Fibroblast of pulmonary artery (primary cell): ENCODE measurements around the gene UBE2U.

ENCODE experiments used
- DNase-seq: peaks from one replicate; pipeline ENCODE4 v3.0.0-alpha.2; 2010; ENCODE audit warnings: low read depth
- H3K4me3 ChIP-seq: replicated peaks from 2 replicates; pipeline ENCODE4 v1.5.1; 2011; ENCODE audit warnings: low read depth, mild to moderate bottlenecking, control low read depth, low read length, moderate library complexity
- TF ChIP-seq, protein P1 (sequence below): IDR thresholded peaks from 2 replicates; pipeline ENCODE4 v1.5.1; 2011; ENCODE audit warnings: mild to moderate bottlenecking, control low read depth, low read length, inconsistent platforms; ENCODE audit errors: missing control alignments

Gene UBE2U

GRCh38 chr1:64176659-64177058 lies 26.8 kb upstream of the UBE2U start:
- TF ChIP-seq, protein P1, sequence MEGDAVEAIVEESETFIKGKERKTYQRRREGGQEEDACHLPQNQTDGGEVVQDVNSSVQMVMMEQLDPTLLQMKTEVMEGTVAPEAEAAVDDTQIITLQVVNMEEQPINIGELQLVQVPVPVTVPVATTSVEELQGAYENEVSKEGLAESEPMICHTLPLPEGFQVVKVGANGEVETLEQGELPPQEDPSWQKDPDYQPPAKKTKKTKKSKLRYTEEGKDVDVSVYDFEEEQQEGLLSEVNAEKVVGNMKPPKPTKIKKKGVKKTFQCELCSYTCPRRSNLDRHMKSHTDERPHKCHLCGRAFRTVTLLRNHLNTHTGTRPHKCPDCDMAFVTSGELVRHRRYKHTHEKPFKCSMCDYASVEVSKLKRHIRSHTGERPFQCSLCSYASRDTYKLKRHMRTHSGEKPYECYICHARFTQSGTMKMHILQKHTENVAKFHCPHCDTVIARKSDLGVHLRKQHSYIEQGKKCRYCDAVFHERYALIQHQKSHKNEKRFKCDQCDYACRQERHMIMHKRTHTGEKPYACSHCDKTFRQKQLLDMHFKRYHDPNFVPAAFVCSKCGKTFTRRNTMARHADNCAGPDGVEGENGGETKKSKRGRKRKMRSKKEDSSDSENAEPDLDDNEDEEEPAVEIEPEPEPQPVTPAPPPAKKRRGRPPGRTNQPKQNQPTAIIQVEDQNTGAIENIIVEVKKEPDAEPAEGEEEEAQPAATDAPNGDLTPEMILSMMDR = no peak
- H3K4me3 ChIP-seq = no peak overlapping the region
- no peak for DNase-seq

DNA sequence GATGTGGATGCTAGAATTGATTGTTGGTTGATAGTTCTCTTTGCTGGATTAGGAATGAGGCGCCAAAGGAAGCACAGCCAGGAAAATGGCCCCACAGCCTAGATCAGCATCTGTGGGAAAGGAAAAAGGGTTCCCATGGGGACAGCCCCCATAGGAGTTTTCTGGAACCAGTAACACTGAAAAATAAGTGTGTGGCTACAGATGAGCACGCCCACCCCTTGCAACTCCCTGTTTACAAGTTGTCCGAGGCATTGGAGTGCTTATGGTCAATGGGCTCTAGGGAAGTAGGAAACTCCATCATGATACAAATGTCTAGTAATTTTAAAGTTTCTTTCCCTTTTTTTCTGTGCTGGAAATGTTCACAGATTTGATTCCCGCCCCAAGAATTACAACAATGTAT lies 23.8 kb upstream of the UBE2U start:
- DNase-seq = no peak
- H3K4me3 ChIP-seq = no peak overlapping the region
- TF ChIP-seq, protein P1 = no peak

DNA sequence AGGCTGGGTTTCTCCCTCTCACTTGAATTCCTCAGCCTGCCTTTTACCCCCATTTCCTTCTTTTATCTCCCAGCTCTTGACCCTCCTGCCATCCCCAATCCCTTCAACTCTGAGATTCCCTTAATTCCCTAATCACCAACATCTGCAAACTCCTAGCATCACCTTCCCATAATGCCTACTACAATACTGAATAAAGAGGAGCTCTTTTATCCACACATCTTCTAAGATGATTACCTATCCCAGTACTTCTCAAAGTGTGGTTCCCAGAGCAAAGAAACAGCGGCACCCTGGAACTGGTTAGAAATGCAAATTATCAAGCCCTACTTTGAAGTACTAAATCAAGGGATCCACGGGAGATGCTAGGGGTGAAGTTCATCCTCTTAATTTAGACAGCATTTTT lies 21.2 kb upstream of the UBE2U start:
- TF ChIP-seq, protein P1 = no peak
- DNase-seq = no peak
- no peak overlapping the region for H3K4me3 ChIP-seq

DNA sequence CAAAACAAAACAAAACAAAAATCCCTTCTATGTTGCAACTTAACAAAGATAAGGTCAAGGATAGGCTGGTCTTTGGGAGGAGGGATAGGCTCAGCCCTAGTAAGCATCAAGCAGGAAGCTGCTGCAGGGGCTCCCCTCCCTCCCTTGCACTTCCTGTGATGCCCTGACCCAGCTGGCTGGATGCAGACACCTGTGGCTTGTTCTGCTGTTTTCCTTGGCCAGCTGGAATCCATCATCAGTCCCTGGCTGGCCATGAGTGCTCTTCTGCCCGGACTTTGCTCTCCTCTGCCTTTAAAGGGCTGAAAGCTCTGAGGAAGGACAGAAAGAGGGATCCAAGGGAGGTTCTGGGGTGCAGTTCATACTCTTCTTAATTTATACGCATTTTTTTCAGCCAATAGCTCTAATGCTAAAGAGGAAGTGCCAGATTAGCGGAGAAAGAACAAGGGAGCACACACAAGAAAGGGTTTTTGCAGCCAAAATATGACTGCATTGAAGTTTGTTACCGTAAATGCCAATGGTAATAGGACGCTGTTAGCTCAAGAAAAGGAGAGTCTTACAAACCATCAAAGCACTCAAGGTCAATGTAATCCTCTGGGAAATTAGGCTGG lies 19.9 kb upstream of the UBE2U start:
- no peak overlapping the region for H3K4me3 ChIP-seq
- peak; percentile 51 for DNase-seq
- TF ChIP-seq, protein P1 = no peak

GRCh38 chr1:64184003-64184440 lies 19.4 kb upstream of the UBE2U start:
- no peak overlapping the region for H3K4me3 ChIP-seq
- peak; percentile 57 for DNase-seq

DNA sequence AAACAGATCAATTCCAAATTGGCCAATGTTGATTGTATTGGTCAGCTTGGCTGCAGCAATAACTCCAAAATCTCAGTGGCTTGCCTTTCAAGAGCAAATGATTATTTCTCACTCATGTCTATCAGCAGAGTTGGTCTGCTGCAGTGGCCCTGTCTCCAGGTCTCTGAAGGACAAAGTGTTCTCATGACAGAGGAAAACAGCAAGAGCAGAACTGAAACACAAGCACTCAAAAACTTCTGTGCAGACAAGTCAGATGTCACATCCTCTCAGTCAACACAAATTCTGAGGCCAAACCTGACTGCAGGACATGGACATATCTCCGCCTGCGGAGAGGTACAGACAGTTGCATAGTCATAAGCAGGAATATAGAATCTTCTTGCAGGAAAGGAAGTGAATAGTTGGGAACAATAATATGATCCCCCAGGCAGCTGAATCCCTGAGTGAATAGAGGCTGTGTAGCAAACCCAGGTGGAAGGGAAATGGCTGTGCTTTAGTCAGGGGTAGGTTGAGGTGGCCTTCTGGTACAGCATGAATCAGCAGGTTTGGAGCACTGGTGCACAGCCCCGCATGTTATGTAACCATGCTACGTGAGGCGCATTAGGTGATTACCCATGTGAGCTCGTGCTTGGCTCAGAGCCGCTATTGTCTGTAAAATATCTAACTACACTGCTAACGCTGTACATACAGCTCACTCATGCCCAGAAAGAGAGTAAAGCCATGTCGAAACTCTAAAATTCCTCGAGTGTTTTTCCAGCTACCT lies 17.1 kb upstream of the UBE2U start:
- H3K4me3 ChIP-seq = no peak overlapping the region
- TF ChIP-seq, protein P1 = no peak
- DNase-seq = peak; percentile 24

More at GRCh38 chr1:64184003-64184440, 19.4 kb upstream of the UBE2U start:
- TF ChIP-seq, protein P1 = no peak

- TF ChIP-seq, protein P1 = no peak
- no peak for DNase-seq
- no peak overlapping the region for H3K4me3 ChIP-seq
These were observed 16.5 kb upstream of the UBE2U start for GRCh38 chr1:64186898-64187280.
